B cell (primary cell): ENCODE measurements around the gene ZNF366. TPM values are rescaled to one million over a fixed set of nuclear protein-coding genes. Genes with fewer than 3 reads are reported as not detected.

Source experiments
- ATAC-seq: fragments of 200-7000 bp; cut with Tn5 transposase; one replicate; pipeline ENCODE4 v1.10.0; 2021; ENCODE audit warnings: low read depth, mild to moderate bottlenecking, moderate number of reproducible peaks, moderate library complexity
- CTCF ChIA-PET: fragments of 350-600 bp; sonication (Branson Sonifier 250); formaldehyde crosslinking; loops from one replicate; lab custom pipeline; 2021; ENCODE audit warnings: antibody characterized with exemption, inconsistent platforms; lab: Charles Lee
- POLR2A ChIA-PET: fragments of 350-600 bp; sonication (Branson Sonifier 250); formaldehyde crosslinking; loops from one replicate; lab custom pipeline; 2021; ENCODE audit warnings: antibody characterized with exemption; lab: Charles Lee
- DNase-seq: peaks from one replicate; pipeline ENCODE4 v3.0.0; 2013
- H2AFZ ChIP-seq: 2 replicates; pipeline ENCODE4 v1.6.1; 2012; ENCODE audit warnings: mild to moderate bottlenecking, low read depth, low read length; ENCODE audit not compliant: insufficient read depth, poor library complexity, severe bottlenecking
- H3K27ac ChIP-seq, 2 donors: 1 replicate in 1 of 2; 2 replicates in 1 of 2; pipeline ENCODE4 v1.5.1; 2012 to 2013; ENCODE audit warnings: low read length in 2 of 2, mild to moderate bottlenecking in 2 of 2, moderate library complexity in 1 of 2
- H3K27me3 ChIP-seq, 4 experiments: fragments of 200-600 bp in 1 of 4; sonication (generic) in 1 of 4; replicated peaks in 1 of 4; 1 replicate in 2 of 4; 2 replicates in 2 of 4; pipeline versions ENCODE4 v1.6.1 to v1.7.0; 2013 to 2016; ENCODE audit warnings: low read length in 3 of 4, mild to moderate bottlenecking in 2 of 4, mixed read lengths in 1 of 4, moderate library complexity in 1 of 4; ENCODE audit not compliant: insufficient read depth in 4 of 4, control insufficient read depth in 3 of 4; ENCODE audit errors: control extremely low read depth in 1 of 4
- H3K36me3 ChIP-seq, 2 experiments: replicated peaks in 1 of 2; 1 replicate in 1 of 2; 2 replicates in 1 of 2; pipeline versions ENCODE4 v1.6.1 to v1.7.1; 2013; ENCODE audit warnings: low read length in 1 of 2; ENCODE audit not compliant: insufficient read depth in 2 of 2, control insufficient read depth in 1 of 2; ENCODE audit errors: control extremely low read depth in 1 of 2, extremely low read depth in 1 of 2
- H3K4me1 ChIP-seq, 2 donors: fragments of 200-600 bp in 1 of 2; sonication (generic) in 1 of 2; 1 replicate in 1 of 2; 2 replicates in 1 of 2; pipeline versions ENCODE4 v1.5.1 to v1.6.1; 2013 to 2017; ENCODE audit warnings: low read length in 2 of 2; ENCODE audit not compliant: control insufficient read depth in 2 of 2, insufficient read depth in 2 of 2
- H3K4me2 ChIP-seq: replicated peaks from 2 replicates; pipeline ENCODE3; 2012; ENCODE audit warnings: mild to moderate bottlenecking, low read depth, low read length; ENCODE audit not compliant: poor library complexity, severe bottlenecking
- H3K4me3 ChIP-seq, 5 experiments: fragments of 200-600 bp in 1 of 5; sonication (generic) in 1 of 5; 1 replicate in 3 of 5; 2 replicates in 2 of 5; pipeline versions ENCODE4 v1.5.1 to v1.7.0; 2011 to 2016; ENCODE audit warnings: low read length in 4 of 5, mild to moderate bottlenecking in 4 of 5, low read depth in 2 of 5, control low read depth in 1 of 5, moderate library complexity in 1 of 5; ENCODE audit not compliant: insufficient read depth in 1 of 5; ENCODE audit errors: control extremely low read depth in 1 of 5, extremely low read depth in 1 of 5
- H3K79me2 ChIP-seq: fragments of 200-600 bp; sonication (generic); one replicate; pipeline ENCODE4 v1.6.0; 2016; ENCODE audit warnings: low read length; ENCODE audit not compliant: control insufficient read depth, insufficient read depth
- H3K9ac ChIP-seq: fragments of 200-600 bp; sonication (generic); 2 replicates; pipeline ENCODE4 v1.6.1; 2017; ENCODE audit warnings: mild to moderate bottlenecking, low read length, moderate library complexity
- H3K9me3 ChIP-seq, 3 donors: one replicate each; pipeline versions ENCODE4 v1.6.1 to v1.7.1; 2013; ENCODE audit warnings: low read length in 2 of 3; ENCODE audit not compliant: control insufficient read depth in 2 of 3, insufficient read depth in 1 of 3; ENCODE audit errors: control extremely low read depth in 1 of 3
- H4K20me1 ChIP-seq: 2 replicates; pipeline ENCODE4 v1.6.0; 2012; ENCODE audit warnings: mild to moderate bottlenecking, low read length; ENCODE audit not compliant: insufficient read depth, control insufficient read depth, poor library complexity, severe bottlenecking
- H3K27ac Mint-ChIP-seq: one replicate; pipeline ENCODE4 v1.8.0; 2021; ENCODE audit warnings: mixed read lengths
- H3K27me3 Mint-ChIP-seq: one replicate; pipeline ENCODE4 v1.8.0; 2021; ENCODE audit warnings: mixed read lengths
- H3K4me1 Mint-ChIP-seq: one replicate; pipeline ENCODE4 v1.8.0; 2021; ENCODE audit warnings: mixed read lengths
- H3K4me3 Mint-ChIP-seq: one replicate; pipeline ENCODE4 v1.8.0; 2021; ENCODE audit warnings: mixed read lengths
- H3K9me3 Mint-ChIP-seq: one replicate; pipeline ENCODE4 v1.8.0; 2022; ENCODE audit warnings: mixed read lengths; ENCODE audit not compliant: insufficient read depth
- CTCF ChIP-seq: fragments of 200-600 bp; IDR thresholded peaks from one replicate; pipeline ENCODE4 v1.8.0; 2022; ENCODE audit warnings: antibody characterized with exemption, mild to moderate bottlenecking
- EZH2 ChIP-seq: IDR thresholded peaks from 2 replicates; pipeline ENCODE4 v1.6.1; 2012; ENCODE audit warnings: borderline replicate concordance, low read depth, mild to moderate bottlenecking, moderate library complexity, low read length; ENCODE audit not compliant: insufficient read depth, poor library complexity, severe bottlenecking
- WGBS: methylation state at CpG from one replicate; pipeline ENCODE4 v1.1.5; 2013; ENCODE audit warnings: missing lambda C conversion rate; ENCODE audit not compliant: insufficient coverage; 5-methylcytosine and 5-hydroxymethylcytosine counted together
- intact Hi-C: fragments of 100-400 bp; cut with micrococcal nuclease; formaldehyde crosslinking; loops from one replicate; pipeline ENCODE4 v1.10.0; 2022
- polyA plus RNA-seq: library from polyadenylated mRNA; depleted of rRNA; stranded (reverse); fragments of >200 nt; gene quantifications from 2 replicates; pipeline ENCODE4 v1.2.3, GENCODE V29; 2012
- total RNA-seq, 2 donors: library from RNA; stranded (reverse); fragments of 120-200 nt in 1 of 2; gene quantifications; 1 replicate in 1 of 2; 2 replicates in 1 of 2; pipeline versions ENCODE4 v1.2.3 to v1.2.4, GENCODE V29; 2013 to 2022

Gene ZNF366
- total and polyA plus RNA-seq, 2 donors (not counting 1 experiment from before 2014, with no cell fraction given), result 0.03 TPM; not detected in 1

DNA sequence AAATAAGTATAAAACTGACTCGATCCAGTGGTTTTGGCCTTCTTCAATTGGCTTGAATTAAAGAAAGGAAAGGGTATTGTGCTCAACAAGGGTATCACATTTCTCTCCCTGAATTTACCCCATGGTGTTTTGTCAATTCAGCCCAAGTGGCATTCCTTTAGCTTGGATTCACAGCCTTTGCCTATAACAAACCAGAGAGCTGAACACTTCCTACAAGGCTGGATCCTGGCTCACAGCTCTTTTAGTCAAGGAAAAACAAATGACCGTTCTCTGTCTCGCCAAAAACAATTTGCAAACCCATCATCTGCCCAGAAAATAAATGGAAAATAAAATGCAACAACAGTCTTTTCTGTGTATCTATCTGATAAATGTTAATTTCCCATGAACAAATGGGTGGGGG, 5.7 kb downstream of the ZNF366 start:
- H3K9me3 ChIP-seq, result no peaks in the 10 kb centered on the region
- H2AFZ ChIP-seq, result no peak overlapping the region
- no peak overlapping the region for H3K4me3 Mint-ChIP-seq
- WGBS, result no CpG with 5 or more reads among the region's 3 CpGs
- H3K27ac Mint-ChIP-seq, result no peak overlapping the region
- ChIA-PET POLR2A (no interaction called here), CTCF (no interaction called here)
- H3K4me3 ChIP-seq, result no peak overlapping the region
- DNase-seq (no peak), ATAC-seq (no peak)
- TF ChIP-seq CTCF (no peak), EZH2 (no peak)
- H4K20me1 ChIP-seq, result no peaks in the 10 kb centered on the region
- peaks cover 21% of the 10 kb centered on the region for H3K27me3 Mint-ChIP-seq
- no peak overlapping the region for H3K9ac ChIP-seq
- no peaks in the 10 kb centered on the region for H3K79me2 ChIP-seq
- no peaks in the 10 kb centered on the region for H3K36me3 ChIP-seq
- no peak overlapping the region for H3K4me2 ChIP-seq
- peaks cover 0 to under 1% of the 10 kb centered on the region in 2 donors for H3K4me1 ChIP-seq
- no peaks in the 10 kb centered on the region for H3K9me3 Mint-ChIP-seq
- peaks cover 0 to 7% (median 0%) of the 10 kb centered on the region in 4 experiments for H3K27me3 ChIP-seq
- intact Hi-C loops, result no loop called here
- H3K27ac ChIP-seq, result no peak overlapping the region
- peaks cover 3% of the 10 kb centered on the region for H3K4me1 Mint-ChIP-seq

DNA sequence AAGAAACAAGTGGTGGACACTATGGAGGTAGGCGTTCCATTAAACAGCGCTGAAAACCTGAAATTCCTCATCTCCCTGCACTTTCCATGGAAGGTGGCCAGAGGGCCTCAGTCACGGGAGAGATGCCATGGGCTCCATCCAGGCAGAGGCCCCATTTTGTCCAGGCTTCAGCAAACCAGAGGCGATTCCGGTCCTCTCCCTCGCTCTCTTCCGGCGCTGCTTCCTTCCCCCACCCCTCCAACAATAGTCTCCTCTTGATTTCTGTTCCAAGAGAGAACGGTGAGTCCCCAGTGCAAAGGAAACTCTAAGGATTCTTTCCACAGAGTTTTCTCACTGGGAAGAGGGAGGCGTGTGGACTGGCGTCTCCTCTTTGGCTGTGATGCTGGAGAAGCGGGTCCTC, 7.5 kb downstream of the ZNF366 start:
- intact Hi-C loops, result no loop called here
- POLR2A ChIA-PET, result no interaction called here
- peaks cover 0 to 7% (median 0%) of the 10 kb centered on the region in 4 experiments for H3K27me3 ChIP-seq
- no peak for DNase-seq
- 98% methylated on average over 8 of the region's 12 CpGs for WGBS
- H3K4me2 ChIP-seq, result no peak overlapping the region
- H2AFZ ChIP-seq, result no peak overlapping the region
- ATAC-seq, result no peak
- Mint-ChIP-seq H3K4me3 (no peak overlapping the region), H3K4me1 (no peaks in the 10 kb centered on the region), H3K27ac (no peak overlapping the region), H3K27me3 (peaks cover 21% of the 10 kb centered on the region), H3K9me3 (no peaks in the 10 kb centered on the region)
- H3K9me3 ChIP-seq, result no peaks in the 10 kb centered on the region
- H3K36me3 ChIP-seq, result no peaks in the 10 kb centered on the region
- TF ChIP-seq EZH2 (no peak), CTCF (no peak)
- no peaks in the 10 kb centered on the region for H3K79me2 ChIP-seq
- H3K4me3 ChIP-seq, result no peak overlapping the region
- no peaks in the 10 kb centered on the region for H4K20me1 ChIP-seq
- H3K27ac ChIP-seq, result no peak overlapping the region
- no peaks in the 10 kb centered on the region for H3K4me1 ChIP-seq
- CTCF ChIA-PET, result no interaction called here
- no peak overlapping the region for H3K9ac ChIP-seq
